Gastrocnemius medialis (tissue), 4 donors: ENCODE measurements around the gene RPS23.

Experiments used
- POLR2A ChIP-seq, 2 donors: fragments of 450-650 bp; IDR thresholded peaks; one replicate each; pipeline ENCODE4 v1.6.1; 2017; ENCODE audit warnings: antibody characterized with exemption in 2 of 2, mild to moderate bottlenecking in 2 of 2, moderate library complexity in 2 of 2
- TF ChIP-seq, protein P1 (sequence below), 5 experiments: fragments of 450-650 bp in 3 of 5; fragments of 200-600 bp in 2 of 5; sonication (generic) in 2 of 5; IDR thresholded peaks in 4 of 5; conservative IDR thresholded peaks in 1 of 5; 1 replicate in 4 of 5; 2 replicates in 1 of 5; pipeline ENCODE4 v1.5.1; 2016 to 2019; ENCODE audit warnings: antibody characterized with exemption in 5 of 5, mild to moderate bottlenecking in 3 of 5, moderate library complexity in 3 of 5

DNA sequence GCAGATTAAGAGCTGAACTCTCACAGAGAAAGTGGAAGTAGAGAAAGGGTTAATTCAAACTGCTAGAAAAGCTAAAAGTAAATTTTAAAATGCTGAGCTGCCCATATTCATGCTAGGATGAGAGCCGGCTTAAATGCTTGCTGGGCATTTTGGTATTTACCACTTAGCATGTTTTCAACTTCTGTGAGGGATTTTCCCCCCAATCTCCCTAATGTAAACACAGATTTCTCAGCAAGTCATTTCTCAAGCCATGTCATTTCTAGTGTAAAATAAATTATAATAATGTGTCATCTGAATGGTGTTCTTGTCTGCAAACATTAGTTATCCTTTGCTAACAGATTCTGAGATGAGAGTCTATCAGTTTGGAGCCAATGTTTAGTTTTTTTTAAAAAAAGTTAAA lies 22.3 kb downstream of the RPS23 start:
- TF ChIP-seq, protein P1, sequence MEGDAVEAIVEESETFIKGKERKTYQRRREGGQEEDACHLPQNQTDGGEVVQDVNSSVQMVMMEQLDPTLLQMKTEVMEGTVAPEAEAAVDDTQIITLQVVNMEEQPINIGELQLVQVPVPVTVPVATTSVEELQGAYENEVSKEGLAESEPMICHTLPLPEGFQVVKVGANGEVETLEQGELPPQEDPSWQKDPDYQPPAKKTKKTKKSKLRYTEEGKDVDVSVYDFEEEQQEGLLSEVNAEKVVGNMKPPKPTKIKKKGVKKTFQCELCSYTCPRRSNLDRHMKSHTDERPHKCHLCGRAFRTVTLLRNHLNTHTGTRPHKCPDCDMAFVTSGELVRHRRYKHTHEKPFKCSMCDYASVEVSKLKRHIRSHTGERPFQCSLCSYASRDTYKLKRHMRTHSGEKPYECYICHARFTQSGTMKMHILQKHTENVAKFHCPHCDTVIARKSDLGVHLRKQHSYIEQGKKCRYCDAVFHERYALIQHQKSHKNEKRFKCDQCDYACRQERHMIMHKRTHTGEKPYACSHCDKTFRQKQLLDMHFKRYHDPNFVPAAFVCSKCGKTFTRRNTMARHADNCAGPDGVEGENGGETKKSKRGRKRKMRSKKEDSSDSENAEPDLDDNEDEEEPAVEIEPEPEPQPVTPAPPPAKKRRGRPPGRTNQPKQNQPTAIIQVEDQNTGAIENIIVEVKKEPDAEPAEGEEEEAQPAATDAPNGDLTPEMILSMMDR (IDR thresholded peaks at IDR 0.05 in 4 of 5, conservative IDR thresholded peaks at IDR 0.05 in 1 of 5) = no peak
- TF ChIP-seq POLR2A (IDR thresholded peaks at IDR 0.05) = no peak
